Endothelial cell of umbilical vein (primary cell): ENCODE measurements around the gene PKHD1. TPM values are rescaled to one million over a fixed set of nuclear protein-coding genes. Genes with fewer than 3 reads are reported as not detected.

Experiments used
- BruUV-seq: library from RNA; stranded (reverse); fragments of 400-500 nt; replicated peaks from 2 replicates; lab custom pipeline; 2021; lab: Mats Ljungman, UMichigan
- CTCF ChIA-PET: fragments of 300-600, 350-600 bp; sonication (Branson Sonifier 250); formaldehyde crosslinking; loops from one replicate; lab custom pipeline; 2021; ENCODE audit warnings: antibody characterized with exemption, inconsistent platforms; lab: Charles Lee
- POLR2A ChIA-PET: fragments of 300-600, 350-600 bp; sonication (Branson Sonifier 250); formaldehyde crosslinking; loops from one replicate; lab custom pipeline; 2021; ENCODE audit warnings: antibody characterized with exemption, inconsistent platforms; lab: Charles Lee
- DNase-seq: peaks from one replicate; pipeline ENCODE4 v3.0.0-alpha.2; 2011; ENCODE audit warnings: low read depth, low spot score
- FAIRE-seq: peaks from 2 replicates; lab custom pipeline; 2011; peaks lifted over from hg19 to GRCh38; lab: Jason Lieb, UNC
- H2AFZ ChIP-seq: 2 replicates; pipeline ENCODE4 v1.6.0; 2012; ENCODE audit warnings: low read depth, low read length, control low read depth, inconsistent platforms
- H3K27ac ChIP-seq: 2 replicates; pipeline ENCODE4 v1.5.1; 2011; ENCODE audit warnings: low read depth, mild to moderate bottlenecking, control low read depth, low read length, moderate library complexity; ENCODE audit not compliant: insufficient read depth
- H3K27me3 ChIP-seq, 2 experiments: 2 replicates each; pipeline versions ENCODE4 v1.6.0 to v1.6.1; 2011; ENCODE audit warnings: low read length in 2 of 2, mixed read lengths in 1 of 2; ENCODE audit not compliant: control insufficient read depth in 2 of 2, insufficient read depth in 2 of 2
- H3K36me3 ChIP-seq, 2 experiments: 2 replicates in 1 of 2; 3 replicates in 1 of 2; pipeline ENCODE4 v1.5.1; 2011; ENCODE audit warnings: low read length in 2 of 2, mild to moderate bottlenecking in 1 of 2, moderate library complexity in 1 of 2; ENCODE audit not compliant: control insufficient read depth in 2 of 2, insufficient read depth in 2 of 2; ENCODE audit errors: extremely low read depth in 1 of 2
- H3K4me1 ChIP-seq: 3 replicates; pipeline ENCODE4 v1.5.1; 2011; ENCODE audit warnings: mild to moderate bottlenecking, low read length; ENCODE audit not compliant: control insufficient read depth, insufficient read depth; ENCODE audit errors: extremely low read depth
- H3K4me2 ChIP-seq: 2 replicates; pipeline ENCODE4 v1.6.1; 2011; ENCODE audit warnings: low read length, control low read depth, mixed read lengths; ENCODE audit not compliant: insufficient read depth
- H3K4me3 ChIP-seq, 3 experiments: fragments of 200-600 bp in 1 of 3; sonication (generic), shearing (Covaris generic) in 1 of 3; replicated peaks in 1 of 3; 2 replicates each; pipeline ENCODE4 v1.5.1; 2011 to 2016; ENCODE audit warnings: control low read depth in 3 of 3, low read length in 3 of 3, mild to moderate bottlenecking in 2 of 3, inconsistent platforms in 1 of 3, low read depth in 1 of 3, moderate library complexity in 1 of 3; ENCODE audit not compliant: insufficient read depth in 1 of 3
- H3K79me2 ChIP-seq: 2 replicates; pipeline ENCODE4 v1.6.0; 2012; ENCODE audit warnings: low read length, inconsistent platforms; ENCODE audit not compliant: control insufficient read depth, insufficient read depth
- H3K9ac ChIP-seq: replicated peaks from 2 replicates; pipeline ENCODE3; 2011; ENCODE audit warnings: low read length, control low read depth; ENCODE audit not compliant: insufficient read depth; ENCODE audit errors: extremely low read depth
- H3K9me1 ChIP-seq: replicated peaks from 3 replicates; pipeline ENCODE4 v1.6.0; 2011; ENCODE audit warnings: mild to moderate bottlenecking, low read length; ENCODE audit not compliant: control insufficient read depth, insufficient read depth; ENCODE audit errors: extremely low read depth
- H3K9me3 ChIP-seq: replicated peaks from 2 replicates; pipeline ENCODE4 v1.5.1; 2012; ENCODE audit warnings: low read length, inconsistent platforms; ENCODE audit not compliant: control insufficient read depth, insufficient read depth
- H4K20me1 ChIP-seq: replicated peaks from 2 replicates; pipeline ENCODE3; 2011; ENCODE audit warnings: mild to moderate bottlenecking, low read length; ENCODE audit not compliant: control insufficient read depth, insufficient read depth; ENCODE audit errors: extremely low read depth
- EZH2 ChIP-seq: IDR thresholded peaks from 2 replicates; pipeline ENCODE4 v1.6.1; 2012; ENCODE audit warnings: borderline replicate concordance, low read depth, mild to moderate bottlenecking, moderate library complexity, low read length, inconsistent platforms; ENCODE audit not compliant: severe bottlenecking
- FOS ChIP-seq: IDR thresholded peaks from 2 replicates; pipeline ENCODE4 v1.6.1; 2011; ENCODE audit warnings: mild to moderate bottlenecking, low read length, moderate library complexity, borderline replicate concordance; ENCODE audit not compliant: insufficient read depth
- GATA2 ChIP-seq: IDR thresholded peaks from 2 replicates; pipeline ENCODE4 v1.7.0; 2011; ENCODE audit warnings: low read depth, mild to moderate bottlenecking, moderate library complexity, mixed read lengths, low read length; ENCODE audit not compliant: insufficient read length, insufficient read depth
- JUN ChIP-seq: IDR thresholded peaks from 2 replicates; pipeline ENCODE4 v1.6.1; 2011; ENCODE audit warnings: borderline replicate concordance, low read depth; ENCODE audit not compliant: insufficient read length, insufficient read depth
- MYC ChIP-seq: IDR thresholded peaks from one replicate; pipeline ENCODE4 v1.6.1; 2011; ENCODE audit warnings: mild to moderate bottlenecking, low read depth, low read length
- POLR2A ChIP-seq: IDR thresholded peaks from 2 replicates; pipeline ENCODE4 v1.6.1; 2012; ENCODE audit warnings: low read depth, mild to moderate bottlenecking, control low read depth, low read length
- POLR2AphosphoS5 ChIP-seq: IDR thresholded peaks from 2 replicates; pipeline ENCODE4 v1.6.1; 2012; ENCODE audit warnings: low read depth, mild to moderate bottlenecking, control low read depth, low read length, moderate library complexity; ENCODE audit not compliant: insufficient read depth
- dilution Hi-C: fragments of 300-500 bp; cut with MboI; formaldehyde crosslinking; loops from one replicate; pipeline ENCODE4 v1.15.0; 2019; ENCODE audit warnings: low sequenced_read_pairs; ENCODE audit not compliant: extremely low pct_ligation_motif_present
- intact Hi-C: fragments of 100-400 bp; cut with micrococcal nuclease; formaldehyde crosslinking; loops from one replicate; pipeline ENCODE4 v1.10.0; 2022
- polyA plus RNA-seq, 4 experiments: library from polyadenylated mRNA; depleted of rRNA in 3 of 4; stranded (reverse) in 3 of 4; unstranded in 1 of 4; fragments of >200 nt; gene quantifications; 2 replicates each; pipeline versions ENCODE4 v1.2.1 to v1.2.3, GENCODE V29; 2011 to 2012; ENCODE audit warnings: missing spikeins in 1 of 4
- total RNA-seq: library from RNA; stranded (reverse); gene quantifications from 2 replicates; pipeline ENCODE4 v1.2.3, GENCODE V29; 2021
- TF ChIP-seq, protein P1 (sequence below), 2 donors: IDR thresholded peaks; 1 replicate in 1 of 2; 2 replicates in 1 of 2; pipeline ENCODE4 v1.5.1; 2011; ENCODE audit warnings: low read length in 2 of 2, mild to moderate bottlenecking in 2 of 2, moderate library complexity in 2 of 2, control low read depth in 1 of 2, inconsistent platforms in 1 of 2, low read depth in 1 of 2; ENCODE audit not compliant: insufficient read depth in 1 of 2; ENCODE audit errors: extremely low read depth in 1 of 2
- TF ChIP-seq, protein P2 (sequence below): IDR thresholded peaks from 2 replicates; pipeline ENCODE4 v1.6.1; 2011; ENCODE audit not compliant: insufficient read depth, insufficient read length

Gene PKHD1
- total and polyA plus RNA-seq, 2 donors (not counting 3 experiments of a cell fraction or from before 2014, with no cell fraction given): not detected

DNA sequence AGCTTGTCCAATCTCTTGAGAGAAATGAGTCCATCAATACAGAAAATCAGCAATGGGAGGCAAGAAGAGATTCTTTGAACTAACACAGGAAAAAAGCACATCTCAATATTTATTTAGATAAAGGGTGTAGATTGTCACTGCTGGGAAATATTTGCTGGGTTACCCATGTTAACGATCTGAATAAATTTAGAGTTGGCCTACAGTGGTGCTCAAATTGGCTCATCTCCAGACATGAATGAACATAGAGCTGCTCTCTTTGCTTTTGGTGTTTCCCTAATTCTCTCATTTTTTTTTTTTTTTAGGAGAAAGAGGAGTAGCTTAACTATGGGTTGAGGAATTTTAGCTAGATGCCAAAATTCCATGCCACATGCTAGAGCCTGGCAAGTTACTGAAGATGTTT, 471.2 kb downstream of the PKHD1 start:
- CTCF ChIA-PET: no interaction called here
- TF ChIP-seq POLR2AphosphoS5 (no peak), MYC (no peak), FOS (no peak), POLR2A (no peak)
- Histone ChIP-seq H3K9me3 (peaks cover 3% of the 10 kb centered on the region), H3K4me1 (no peaks in the 10 kb centered on the region), H3K27ac (no peak overlapping the region), H3K4me2 (no peak overlapping the region), H4K20me1 (no peaks in the 10 kb centered on the region), H2AFZ (no peak overlapping the region), H3K4me3 (no peak overlapping the region), H3K27me3 (no peaks in the 10 kb centered on the region), H3K9me1 (no peaks in the 10 kb centered on the region), H3K79me2 (no peaks in the 10 kb centered on the region), H3K36me3 (no peaks in the 10 kb centered on the region), H3K9ac (no peak overlapping the region)
- POLR2A ChIA-PET: no interaction called here
- intact Hi-C loops: no loop called here
- BruUV-seq: no TSS peak
- FAIRE-seq (no peak), DNase-seq (no peak)
- dilution Hi-C loops: no loop called here

GRCh38 chr6:51614725-51615124, 472.7 kb downstream of the PKHD1 start:
- H3K27ac ChIP-seq: no peak overlapping the region
- no peak overlapping the region for H2AFZ ChIP-seq
- H3K9me1 ChIP-seq: no peaks in the 10 kb centered on the region
- no peak overlapping the region for H3K4me2 ChIP-seq
- H3K9me3 ChIP-seq: peaks cover 5% of the 10 kb centered on the region
- no peaks in the 10 kb centered on the region for H3K36me3 ChIP-seq
- FAIRE-seq (no peak), DNase-seq (no peak)
- TF ChIP-seq, protein P1, sequence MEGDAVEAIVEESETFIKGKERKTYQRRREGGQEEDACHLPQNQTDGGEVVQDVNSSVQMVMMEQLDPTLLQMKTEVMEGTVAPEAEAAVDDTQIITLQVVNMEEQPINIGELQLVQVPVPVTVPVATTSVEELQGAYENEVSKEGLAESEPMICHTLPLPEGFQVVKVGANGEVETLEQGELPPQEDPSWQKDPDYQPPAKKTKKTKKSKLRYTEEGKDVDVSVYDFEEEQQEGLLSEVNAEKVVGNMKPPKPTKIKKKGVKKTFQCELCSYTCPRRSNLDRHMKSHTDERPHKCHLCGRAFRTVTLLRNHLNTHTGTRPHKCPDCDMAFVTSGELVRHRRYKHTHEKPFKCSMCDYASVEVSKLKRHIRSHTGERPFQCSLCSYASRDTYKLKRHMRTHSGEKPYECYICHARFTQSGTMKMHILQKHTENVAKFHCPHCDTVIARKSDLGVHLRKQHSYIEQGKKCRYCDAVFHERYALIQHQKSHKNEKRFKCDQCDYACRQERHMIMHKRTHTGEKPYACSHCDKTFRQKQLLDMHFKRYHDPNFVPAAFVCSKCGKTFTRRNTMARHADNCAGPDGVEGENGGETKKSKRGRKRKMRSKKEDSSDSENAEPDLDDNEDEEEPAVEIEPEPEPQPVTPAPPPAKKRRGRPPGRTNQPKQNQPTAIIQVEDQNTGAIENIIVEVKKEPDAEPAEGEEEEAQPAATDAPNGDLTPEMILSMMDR (IDR thresholded peaks at IDR 0.05; ENCODE audit: extremely low read depth in 1 of 2, insufficient read depth in 1 of 2, low read depth in 1 of 2, low read length in 2 of 2): no peak
- no peak for TF ChIP-seq FOS
- TF ChIP-seq GATA2: no peak
- TF ChIP-seq, protein P2, sequence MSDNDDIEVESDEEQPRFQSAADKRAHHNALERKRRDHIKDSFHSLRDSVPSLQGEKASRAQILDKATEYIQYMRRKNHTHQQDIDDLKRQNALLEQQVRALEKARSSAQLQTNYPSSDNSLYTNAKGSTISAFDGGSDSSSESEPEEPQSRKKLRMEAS: no peak
- TF ChIP-seq EZH2: no peak
- no peak for TF ChIP-seq POLR2AphosphoS5
- no peak for TF ChIP-seq POLR2A
- no peak for TF ChIP-seq MYC
- no peak for TF ChIP-seq JUN
- dilution Hi-C loops: no loop called here
- no TSS peak for BruUV-seq
- intact Hi-C loops: no loop called here
- no peak overlapping the region for H3K4me3 ChIP-seq
- H3K27me3 ChIP-seq: no peaks in the 10 kb centered on the region
- ChIA-PET CTCF (no interaction called here), POLR2A (no interaction called here)
- no peak overlapping the region for H3K9ac ChIP-seq
- no peaks in the 10 kb centered on the region for H3K79me2 ChIP-seq
- no peaks in the 10 kb centered on the region for H4K20me1 ChIP-seq
- H3K4me1 ChIP-seq: no peaks in the 10 kb centered on the region
